Testis (tissue), 2 donors: ENCODE data around the gene FBF1.

Experiments
- CTCF ChIP-seq, 3 experiments: fragments of 450-650 bp in 2 of 3; fragments of 200-600 bp in 1 of 3; sonication (generic) in 1 of 3; IDR thresholded peaks; one replicate each; pipeline ENCODE4 v1.5.1; 2016 to 2019; ENCODE audit warnings: antibody characterized with exemption in 3 of 3, mild to moderate bottlenecking in 2 of 3, moderate library complexity in 1 of 3
- POLR2A ChIP-seq: fragments of 450-650 bp; IDR thresholded peaks from one replicate; pipeline ENCODE4 v1.6.1; 2017; ENCODE audit warnings: antibody characterized with exemption, mild to moderate bottlenecking, moderate library complexity

- TF ChIP-seq CTCF (IDR thresholded peaks at IDR 0.05) = no peak
- no peak for TF ChIP-seq POLR2A
Observed at GRCh38 chr17:75873587-75874322, 67.1 kb downstream of the FBF1 start.
